ENCODE data around the gene GRN.

The GRN gene

GRCh38 chr17:44381810-44382305 is 36.8 kb downstream of the GRN start:
- Histone ChIP-seq H3K4me1 (ENCODE audit: control insufficient read depth in 2 of 2, insufficient read depth in 2 of 2, low read length in 2 of 2) (peaks cover 7 to 10% of the 10 kb centered on the region in 2 donors), H3K9me3 (ENCODE audit: control insufficient read depth in 2 of 2, low read length in 2 of 2) (no peaks in the 10 kb centered on the region), H3K4me3 (ENCODE audit: low read length in 2 of 2) (no peak overlapping the region), H3K9ac (ENCODE audit: low read depth in 1 of 2, low read length in 2 of 2) (no peak overlapping the region), H3K36me3 (ENCODE audit: control insufficient read depth in 2 of 2, insufficient read depth in 2 of 2, low read length in 2 of 2) (no peaks in the 10 kb centered on the region), H3K27ac (ENCODE audit: low read depth in 2 of 2, low read length in 2 of 2) (no peak overlapping the region), H3K27me3 (ENCODE audit: control insufficient read depth in 2 of 2, insufficient read depth in 2 of 2, low read length in 2 of 2) (peaks cover 4 to 16% of the 10 kb centered on the region in 2 donors)

GRCh38 chr17:44382917-44383316 is 37.8 kb downstream of the GRN start:
- no peak overlapping the region for H3K4me3 ChIP-seq (ENCODE audit: low read length in 2 of 2)
- H3K36me3 ChIP-seq (ENCODE audit: control insufficient read depth in 2 of 2, insufficient read depth in 2 of 2, low read length in 2 of 2): no peaks in the 10 kb centered on the region
- peaks cover 7 to 10% of the 10 kb centered on the region in 2 donors for H3K4me1 ChIP-seq (ENCODE audit: control insufficient read depth in 2 of 2, insufficient read depth in 2 of 2, low read length in 2 of 2)
- H3K27ac ChIP-seq (ENCODE audit: low read depth in 2 of 2, low read length in 2 of 2): no peak overlapping the region
- H3K9me3 ChIP-seq (ENCODE audit: control insufficient read depth in 2 of 2, low read length in 2 of 2): no peaks in the 10 kb centered on the region
- peaks cover 4 to 16% of the 10 kb centered on the region in 2 donors for H3K27me3 ChIP-seq (ENCODE audit: control insufficient read depth in 2 of 2, insufficient read depth in 2 of 2, low read length in 2 of 2)
- H3K9ac ChIP-seq (ENCODE audit: low read depth in 1 of 2, low read length in 2 of 2): no peak overlapping the region

GRCh38 chr17:44383363-44383762 is 38.3 kb downstream of the GRN start:
- Histone ChIP-seq H3K36me3 (ENCODE audit: control insufficient read depth in 2 of 2, insufficient read depth in 2 of 2, low read length in 2 of 2) (no peaks in the 10 kb centered on the region), H3K4me1 (ENCODE audit: control insufficient read depth in 2 of 2, insufficient read depth in 2 of 2, low read length in 2 of 2) (peaks cover 7 to 10% of the 10 kb centered on the region in 2 donors), H3K4me3 (ENCODE audit: low read length in 2 of 2) (no peak overlapping the region), H3K9me3 (ENCODE audit: control insufficient read depth in 2 of 2, low read length in 2 of 2) (no peaks in the 10 kb centered on the region), H3K27me3 (ENCODE audit: control insufficient read depth in 2 of 2, insufficient read depth in 2 of 2, low read length in 2 of 2) (peaks cover 4 to 16% of the 10 kb centered on the region in 2 donors), H3K9ac (ENCODE audit: low read depth in 1 of 2, low read length in 2 of 2) (no peak overlapping the region), H3K27ac (ENCODE audit: low read depth in 2 of 2, low read length in 2 of 2) (no peak overlapping the region)

- Histone ChIP-seq H3K9ac (ENCODE audit: low read depth in 1 of 2, low read length in 2 of 2) (no peak overlapping the region), H3K9me3 (ENCODE audit: control insufficient read depth in 2 of 2, low read length in 2 of 2) (no peaks in the 10 kb centered on the region), H3K4me3 (ENCODE audit: low read length in 2 of 2) (no peak overlapping the region), H3K36me3 (ENCODE audit: control insufficient read depth in 2 of 2, insufficient read depth in 2 of 2, low read length in 2 of 2) (no peaks in the 10 kb centered on the region), H3K27me3 (ENCODE audit: control insufficient read depth in 2 of 2, insufficient read depth in 2 of 2, low read length in 2 of 2) (peaks cover 4 to 16% of the 10 kb centered on the region in 2 donors), H3K4me1 (ENCODE audit: control insufficient read depth in 2 of 2, insufficient read depth in 2 of 2, low read length in 2 of 2) (peaks cover 7 to 10% of the 10 kb centered on the region in 2 donors), H3K27ac (ENCODE audit: low read depth in 2 of 2, low read length in 2 of 2) (no peak overlapping the region)
Observed at GRCh38 chr17:44383861-44384260, 38.8 kb downstream of the GRN start.

- Histone ChIP-seq H3K4me3 (ENCODE audit: low read length in 2 of 2) (peak overlapping the region in 1 of 2 donors; percentile 57), H3K27me3 (ENCODE audit: control insufficient read depth in 2 of 2, insufficient read depth in 2 of 2, low read length in 2 of 2) (peaks cover 4 to 16% of the 10 kb centered on the region in 2 donors), H3K36me3 (ENCODE audit: control insufficient read depth in 2 of 2, insufficient read depth in 2 of 2, low read length in 2 of 2) (no peaks in the 10 kb centered on the region), H3K27ac (ENCODE audit: low read depth in 2 of 2, low read length in 2 of 2) (no peak overlapping the region), H3K9me3 (ENCODE audit: control insufficient read depth in 2 of 2, low read length in 2 of 2) (no peaks in the 10 kb centered on the region), H3K4me1 (ENCODE audit: control insufficient read depth in 2 of 2, insufficient read depth in 2 of 2, low read length in 2 of 2) (peaks cover 7 to 10% of the 10 kb centered on the region in 2 donors), H3K9ac (ENCODE audit: low read depth in 1 of 2, low read length in 2 of 2) (no peak overlapping the region)
Observed at GRCh38 chr17:44384281-44384822, 39.2 kb downstream of the GRN start.

GRCh38 chr17:44384823-44385286 is 39.8 kb downstream of the GRN start:
- Histone ChIP-seq H3K27ac (ENCODE audit: low read depth in 2 of 2, low read length in 2 of 2) (no peak overlapping the region), H3K27me3 (ENCODE audit: control insufficient read depth in 2 of 2, insufficient read depth in 2 of 2, low read length in 2 of 2) (peaks cover 4 to 16% of the 10 kb centered on the region in 2 donors), H3K9ac (ENCODE audit: low read depth in 1 of 2, low read length in 2 of 2) (peak overlapping the region; percentile 24 to 37)

GRCh38 chr17:44385287-44386181 is 40.4 kb downstream of the GRN start:
- Histone ChIP-seq H3K36me3 (ENCODE audit: control insufficient read depth in 2 of 2, insufficient read depth in 2 of 2, low read length in 2 of 2) (no peaks in the 10 kb centered on the region), H3K27me3 (ENCODE audit: control insufficient read depth in 2 of 2, insufficient read depth in 2 of 2, low read length in 2 of 2) (peaks cover 4 to 16% of the 10 kb centered on the region in 2 donors), H3K4me1 (ENCODE audit: control insufficient read depth in 2 of 2, insufficient read depth in 2 of 2, low read length in 2 of 2) (peaks cover 7 to 10% of the 10 kb centered on the region in 2 donors), H3K27ac (ENCODE audit: low read depth in 2 of 2, low read length in 2 of 2) (no peak overlapping the region), H3K9me3 (ENCODE audit: control insufficient read depth in 2 of 2, low read length in 2 of 2) (no peaks in the 10 kb centered on the region), H3K9ac (ENCODE audit: low read depth in 1 of 2, low read length in 2 of 2) (peak overlapping the region; percentile 24 to 56), H3K4me3 (ENCODE audit: low read length in 2 of 2) (peak overlapping the region; percentile 57 to 59)

More at GRCh38 chr17:44384823-44385286, 39.8 kb downstream of the GRN start:
- Histone ChIP-seq H3K36me3 (ENCODE audit: control insufficient read depth in 2 of 2, insufficient read depth in 2 of 2, low read length in 2 of 2) (no peaks in the 10 kb centered on the region), H3K4me1 (ENCODE audit: control insufficient read depth in 2 of 2, insufficient read depth in 2 of 2, low read length in 2 of 2) (peaks cover 7 to 10% of the 10 kb centered on the region in 2 donors), H3K4me3 (ENCODE audit: low read length in 2 of 2) (peak overlapping the region; percentile 57 to 59), H3K9me3 (ENCODE audit: control insufficient read depth in 2 of 2, low read length in 2 of 2) (no peaks in the 10 kb centered on the region)

- no peaks in the 10 kb centered on the region for H3K36me3 ChIP-seq (ENCODE audit: control insufficient read depth in 2 of 2, insufficient read depth in 2 of 2, low read length in 2 of 2)
- no peak overlapping the region for H3K27ac ChIP-seq (ENCODE audit: low read depth in 2 of 2, low read length in 2 of 2)
- no peak overlapping the region for H3K9ac ChIP-seq (ENCODE audit: low read depth in 1 of 2, low read length in 2 of 2)
- no peaks in the 10 kb centered on the region for H3K9me3 ChIP-seq (ENCODE audit: control insufficient read depth in 2 of 2, low read length in 2 of 2)
- H3K4me3 ChIP-seq (ENCODE audit: low read length in 2 of 2): no peak overlapping the region
- H3K4me1 ChIP-seq (ENCODE audit: control insufficient read depth in 2 of 2, insufficient read depth in 2 of 2, low read length in 2 of 2): peaks cover 7 to 10% of the 10 kb centered on the region in 2 donors
- H3K27me3 ChIP-seq (ENCODE audit: control insufficient read depth in 2 of 2, insufficient read depth in 2 of 2, low read length in 2 of 2): peaks cover 4 to 16% of the 10 kb centered on the region in 2 donors
Observed at GRCh38 chr17:44386182-44386525, 41.1 kb downstream of the GRN start.

GRCh38 chr17:44387804-44388203 is 42.7 kb downstream of the GRN start:
- Histone ChIP-seq H3K27ac (ENCODE audit: low read depth in 2 of 2, low read length in 2 of 2) (no peak overlapping the region), H3K27me3 (ENCODE audit: control insufficient read depth in 2 of 2, insufficient read depth in 2 of 2, low read length in 2 of 2) (peaks cover 4 to 16% of the 10 kb centered on the region in 2 donors), H3K4me1 (ENCODE audit: control insufficient read depth in 2 of 2, insufficient read depth in 2 of 2, low read length in 2 of 2) (peaks cover 7 to 10% of the 10 kb centered on the region in 2 donors), H3K4me3 (ENCODE audit: low read length in 2 of 2) (no peak overlapping the region), H3K9me3 (ENCODE audit: control insufficient read depth in 2 of 2, low read length in 2 of 2) (no peaks in the 10 kb centered on the region), H3K36me3 (ENCODE audit: control insufficient read depth in 2 of 2, insufficient read depth in 2 of 2, low read length in 2 of 2) (no peaks in the 10 kb centered on the region), H3K9ac (ENCODE audit: low read depth in 1 of 2, low read length in 2 of 2) (no peak overlapping the region)

- Histone ChIP-seq H3K36me3 (ENCODE audit: control insufficient read depth in 2 of 2, insufficient read depth in 2 of 2, low read length in 2 of 2) (no peaks in the 10 kb centered on the region), H3K9ac (ENCODE audit: low read depth in 1 of 2, low read length in 2 of 2) (no peak within 1 kb of the TSS), H3K27me3 (ENCODE audit: control insufficient read depth in 2 of 2, insufficient read depth in 2 of 2, low read length in 2 of 2) (peaks cover 2 to 12% of the 10 kb centered on the region in 2 donors), H3K9me3 (ENCODE audit: control insufficient read depth in 2 of 2, low read length in 2 of 2) (no peaks in the 10 kb centered on the region), H3K4me1 (ENCODE audit: control insufficient read depth in 2 of 2, insufficient read depth in 2 of 2, low read length in 2 of 2) (peaks cover 7 to 10% of the 10 kb centered on the region in 2 donors), H3K4me3 (ENCODE audit: low read length in 2 of 2) (no peak within 1 kb of the TSS), H3K27ac (ENCODE audit: low read depth in 2 of 2, low read length in 2 of 2) (no peak within 1 kb of the TSS)
Observed at GRCh38 chr17:44389281-44389680, 44.2 kb downstream of the GRN start, which contains the start of gene ITGA2B. Gene ITGA2B (minus strand): TSS chr17:44389649. CDS start chr17:44389473, 176 bp downstream.
